Neural crest cell (in vitro differentiated cells): ENCODE results near the gene SDCCAG8. TPM values are rescaled to one million over a fixed set of nuclear protein-coding genes. Genes with fewer than 3 reads are reported as not detected.

Experiments used
- DNase-seq: peaks from one replicate; pipeline ENCODE4 v3.0.0; 2021; ENCODE audit warnings: low read depth, mixed read lengths, low spot score
- H3K27ac Mint-ChIP-seq: one replicate; pipeline ENCODE4 v1.8.0; 2021; ENCODE audit warnings: mild to moderate bottlenecking, mixed read lengths; ENCODE audit not compliant: unreplicated experiment
- H3K27me3 Mint-ChIP-seq: 2 replicates; pipeline ENCODE4 v1.8.0; 2021; ENCODE audit warnings: low read depth, mild to moderate bottlenecking, mixed read lengths
- H3K36me3 Mint-ChIP-seq: 2 replicates; pipeline ENCODE4 v1.8.0; 2021; ENCODE audit warnings: low read depth, mild to moderate bottlenecking, mixed read lengths
- H3K4me1 Mint-ChIP-seq: 2 replicates; pipeline ENCODE4 v1.8.0; 2021; ENCODE audit warnings: mixed read lengths
- H3K4me3 Mint-ChIP-seq: one replicate; pipeline ENCODE4 v1.8.0; 2021; ENCODE audit warnings: mild to moderate bottlenecking, mixed read lengths
- H3K9me3 Mint-ChIP-seq: 2 replicates; pipeline ENCODE4 v1.8.0; 2021; ENCODE audit warnings: mixed read lengths
- total RNA-seq: library from RNA; stranded (reverse); gene quantifications from 2 replicates; pipeline ENCODE4 v1.2.1, GENCODE V29; 2021
- TF ChIP-seq, protein P1 (sequence below): fragments of 200-600 bp; sonication (generic); conservative IDR thresholded peaks from 2 replicates; pipeline ENCODE4 v1.5.0; 2021; ENCODE audit warnings: antibody characterized with exemption, mild to moderate bottlenecking

The SDCCAG8 gene
- total RNA-seq, 1 donor from 2014 or later, result 19.9 TPM

DNA sequence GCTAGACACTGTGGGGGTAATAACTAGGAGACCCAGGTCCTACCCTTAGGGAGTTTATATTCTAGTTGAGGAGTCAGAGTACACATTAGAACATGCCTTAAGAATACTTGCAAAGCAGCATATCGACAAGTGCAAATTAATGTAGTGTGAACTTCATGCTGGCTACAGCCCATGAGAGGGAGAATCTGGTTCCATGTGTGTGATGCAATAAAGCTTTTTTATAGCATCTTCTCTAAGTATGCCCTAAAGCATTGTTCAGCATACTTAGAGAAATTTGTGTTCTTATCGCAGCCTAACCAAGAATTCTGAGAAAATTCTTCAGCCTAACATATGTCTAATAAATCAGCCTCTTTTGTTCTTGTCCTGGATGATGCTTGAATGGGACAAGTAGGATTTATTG lies 95.5 kb downstream of the SDCCAG8 start:
- H3K27ac Mint-ChIP-seq, result no peak overlapping the region
- peaks cover 10% of the 10 kb centered on the region for H3K36me3 Mint-ChIP-seq
- H3K9me3 Mint-ChIP-seq, result no peaks in the 10 kb centered on the region
- no peaks in the 10 kb centered on the region for H3K27me3 Mint-ChIP-seq
- DNase-seq, result no peak
- no peak overlapping the region for H3K4me3 Mint-ChIP-seq
- H3K4me1 Mint-ChIP-seq, result peaks cover 25% of the 10 kb centered on the region
- TF ChIP-seq, protein P1, sequence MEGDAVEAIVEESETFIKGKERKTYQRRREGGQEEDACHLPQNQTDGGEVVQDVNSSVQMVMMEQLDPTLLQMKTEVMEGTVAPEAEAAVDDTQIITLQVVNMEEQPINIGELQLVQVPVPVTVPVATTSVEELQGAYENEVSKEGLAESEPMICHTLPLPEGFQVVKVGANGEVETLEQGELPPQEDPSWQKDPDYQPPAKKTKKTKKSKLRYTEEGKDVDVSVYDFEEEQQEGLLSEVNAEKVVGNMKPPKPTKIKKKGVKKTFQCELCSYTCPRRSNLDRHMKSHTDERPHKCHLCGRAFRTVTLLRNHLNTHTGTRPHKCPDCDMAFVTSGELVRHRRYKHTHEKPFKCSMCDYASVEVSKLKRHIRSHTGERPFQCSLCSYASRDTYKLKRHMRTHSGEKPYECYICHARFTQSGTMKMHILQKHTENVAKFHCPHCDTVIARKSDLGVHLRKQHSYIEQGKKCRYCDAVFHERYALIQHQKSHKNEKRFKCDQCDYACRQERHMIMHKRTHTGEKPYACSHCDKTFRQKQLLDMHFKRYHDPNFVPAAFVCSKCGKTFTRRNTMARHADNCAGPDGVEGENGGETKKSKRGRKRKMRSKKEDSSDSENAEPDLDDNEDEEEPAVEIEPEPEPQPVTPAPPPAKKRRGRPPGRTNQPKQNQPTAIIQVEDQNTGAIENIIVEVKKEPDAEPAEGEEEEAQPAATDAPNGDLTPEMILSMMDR, result no peak

DNA sequence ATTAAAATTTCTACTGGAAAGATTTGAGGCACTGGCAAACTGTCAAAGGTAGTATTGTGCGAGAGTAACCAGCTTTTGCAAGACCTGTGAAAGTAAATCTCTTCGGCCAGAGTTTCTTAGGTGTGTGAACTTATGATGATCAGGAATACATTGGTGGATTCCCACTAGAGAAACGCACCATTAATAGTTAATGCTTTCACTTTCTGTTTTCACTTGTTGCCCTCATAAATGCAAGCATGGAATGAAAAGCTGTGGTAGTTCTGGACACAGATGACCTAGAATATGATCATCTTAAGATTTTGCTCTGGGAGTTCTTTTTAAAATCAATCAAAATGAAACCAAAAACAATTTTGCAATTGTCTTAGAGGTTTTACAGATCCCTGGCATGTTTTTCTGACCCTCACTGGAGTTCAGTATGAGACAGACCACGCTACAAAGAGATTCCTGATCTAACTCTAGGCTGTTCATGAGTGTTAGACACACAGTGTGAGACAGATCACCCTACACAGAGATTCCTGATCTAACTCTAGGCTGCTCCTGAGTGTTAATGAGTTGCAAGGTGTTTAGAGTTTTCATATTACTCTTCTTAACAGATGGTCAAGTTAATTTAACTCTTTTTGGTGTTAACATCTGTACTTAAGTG lies 98.8 kb downstream of the SDCCAG8 start:
- H3K4me3 Mint-ChIP-seq, result no peak overlapping the region
- H3K36me3 Mint-ChIP-seq, result peaks cover 13% of the 10 kb centered on the region
- peak overlapping the region; percentile 2 for H3K27ac Mint-ChIP-seq
- H3K4me1 Mint-ChIP-seq, result peaks cover 12% of the 10 kb centered on the region
- no peak for DNase-seq
- no peaks in the 10 kb centered on the region for H3K27me3 Mint-ChIP-seq
- H3K9me3 Mint-ChIP-seq, result peaks cover 11% of the 10 kb centered on the region
- TF ChIP-seq, protein P1, result no peak

DNA sequence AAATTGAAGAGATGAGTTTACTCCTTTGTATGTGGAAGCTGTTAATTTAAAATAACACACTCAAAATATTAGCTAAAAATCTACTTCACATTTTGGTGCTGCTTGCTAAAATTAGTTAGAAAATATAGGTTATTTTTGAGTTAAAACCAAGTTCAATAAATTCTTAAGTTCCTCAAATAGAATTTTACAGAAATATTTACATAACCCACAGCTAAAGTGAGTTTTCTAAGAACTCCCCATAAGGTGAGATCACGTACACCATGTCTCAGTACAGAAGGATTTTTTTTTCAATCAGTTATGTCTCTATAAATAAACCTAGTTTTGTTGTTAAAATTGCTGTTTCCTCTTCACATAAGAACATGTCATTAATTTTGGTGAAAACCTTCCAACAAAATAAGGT lies 108.0 kb downstream of the SDCCAG8 start:
- no peaks in the 10 kb centered on the region for H3K4me1 Mint-ChIP-seq

DNA sequence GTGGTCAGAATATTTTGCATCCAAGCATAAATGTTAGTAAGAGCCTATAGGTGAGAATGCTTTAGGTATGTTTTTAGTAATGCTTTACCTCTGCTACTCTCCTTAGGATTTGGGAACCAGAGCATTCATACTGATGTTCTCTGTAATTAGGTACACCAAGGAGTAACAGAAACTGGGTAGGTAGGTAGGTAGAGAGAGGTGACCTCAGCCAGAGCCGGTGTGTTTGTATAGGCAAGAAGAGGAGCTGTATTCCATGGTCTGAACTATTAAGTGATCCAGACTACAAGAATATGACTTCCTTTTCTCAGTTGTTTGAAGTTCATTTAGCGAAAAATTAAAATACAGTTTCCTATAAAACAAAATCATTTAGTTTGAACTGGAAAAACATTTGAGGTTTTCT lies 108.5 kb downstream of the SDCCAG8 start:
- H3K27ac Mint-ChIP-seq, result no peak overlapping the region
- no peaks in the 10 kb centered on the region for H3K27me3 Mint-ChIP-seq
- H3K36me3 Mint-ChIP-seq, result peaks cover 15% of the 10 kb centered on the region
- no peaks in the 10 kb centered on the region for H3K4me1 Mint-ChIP-seq
- no peak overlapping the region for H3K4me3 Mint-ChIP-seq
- peaks cover 1% of the 10 kb centered on the region for H3K9me3 Mint-ChIP-seq
- no peak for DNase-seq
- TF ChIP-seq, protein P1, result no peak

More for the DNA sequence above, 108.0 kb downstream of the SDCCAG8 start:
- no peak overlapping the region for H3K4me3 Mint-ChIP-seq
- no peak overlapping the region for H3K27ac Mint-ChIP-seq
- peaks cover 13% of the 10 kb centered on the region for H3K36me3 Mint-ChIP-seq
- H3K9me3 Mint-ChIP-seq, result no peaks in the 10 kb centered on the region
- H3K27me3 Mint-ChIP-seq, result no peaks in the 10 kb centered on the region
- TF ChIP-seq, protein P1, result no peak
- DNase-seq, result no peak

DNA sequence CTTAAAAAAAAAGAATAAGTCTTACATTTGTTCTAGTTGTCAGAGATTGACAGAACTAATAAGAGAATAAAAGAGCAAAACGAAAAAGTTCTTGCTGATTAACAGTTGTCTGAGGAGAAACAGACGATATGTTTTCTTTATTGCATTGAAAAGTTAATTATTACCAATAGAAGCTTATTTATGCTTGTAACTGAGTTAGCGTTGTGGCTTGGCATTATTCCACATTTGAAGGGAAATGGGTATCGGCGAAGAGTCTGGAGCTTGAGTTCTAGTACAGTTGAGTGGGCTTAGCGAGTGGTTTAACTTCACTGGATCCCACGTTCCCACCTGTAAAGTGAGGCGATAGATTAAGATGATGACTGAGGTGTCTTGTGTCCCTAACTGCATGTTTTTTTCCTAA lies 109.0 kb downstream of the SDCCAG8 start:
- DNase-seq, result no peak
- no peaks in the 10 kb centered on the region for H3K27me3 Mint-ChIP-seq
- TF ChIP-seq, protein P1, result no peak
- no peak overlapping the region for H3K4me3 Mint-ChIP-seq
- H3K4me1 Mint-ChIP-seq, result no peaks in the 10 kb centered on the region
- H3K27ac Mint-ChIP-seq, result no peak overlapping the region
- peaks cover 3% of the 10 kb centered on the region for H3K9me3 Mint-ChIP-seq
- H3K36me3 Mint-ChIP-seq, result peaks cover 17% of the 10 kb centered on the region
